Hematopoietic multipotent progenitor cell treated with erythropoietin and hydrocortisone succinate and interleukin-3 and kit ligand, for 4 days (in vitro differentiated cells): ENCODE data around the gene SEC14L3.

Experiments
- DNase-seq: peaks from one replicate; pipeline ENCODE4 v3.0.0-alpha.2; 2015

Gene SEC14L3

DNA sequence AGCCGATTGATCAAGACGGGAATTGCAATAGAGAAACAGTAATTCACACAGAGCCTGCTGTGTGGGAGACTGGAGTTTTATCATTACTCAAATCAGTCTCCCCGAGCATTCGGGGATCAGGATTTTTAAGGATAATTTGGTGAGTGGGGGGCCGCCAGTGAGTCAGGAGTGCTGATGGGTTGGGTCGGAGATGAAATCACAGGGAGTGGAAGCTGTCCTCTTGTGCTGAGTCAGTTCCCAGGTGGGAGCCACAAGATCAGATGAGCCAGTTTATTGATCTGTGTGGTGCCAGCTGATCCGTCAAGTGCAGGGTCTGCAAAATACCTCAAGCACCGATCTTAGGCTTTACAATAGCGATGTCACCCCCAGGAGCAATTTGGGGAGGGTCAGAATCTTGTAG is 30.7 kb downstream of the SEC14L3 start:
- no peak for DNase-seq

DNA sequence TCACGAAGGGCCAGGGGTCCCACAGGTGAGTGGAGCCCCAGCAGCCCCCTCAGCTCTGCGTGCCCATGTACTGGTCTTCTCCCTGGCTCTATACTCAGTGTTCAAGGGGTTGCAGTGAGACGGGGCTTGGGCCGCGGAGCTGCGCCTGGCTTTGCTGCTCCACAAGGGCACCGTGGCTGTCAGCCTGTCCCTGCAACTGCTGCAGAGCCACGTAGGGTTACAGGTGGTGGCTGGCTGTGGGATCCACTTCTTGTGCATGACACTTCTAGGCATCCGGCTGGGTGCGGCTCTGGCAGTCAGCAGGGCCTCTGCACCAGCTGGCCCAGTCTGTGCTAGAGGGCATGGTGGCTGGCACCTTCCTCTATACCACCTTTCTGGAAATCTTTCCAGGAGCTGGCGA is 32.0 kb downstream of the SEC14L3 start:
- no peak for DNase-seq

GRCh38 chr22:30439226-30439625 is 32.6 kb downstream of the SEC14L3 start:
- no peak for DNase-seq

- DNase-seq, result no peak
These were observed 33.3 kb downstream of the SEC14L3 start for GRCh38 chr22:30438559-30438958.

- DNase-seq, result no peak
These were observed 35.6 kb downstream of the SEC14L3 start for GRCh38 chr22:30436196-30436595.

DNA sequence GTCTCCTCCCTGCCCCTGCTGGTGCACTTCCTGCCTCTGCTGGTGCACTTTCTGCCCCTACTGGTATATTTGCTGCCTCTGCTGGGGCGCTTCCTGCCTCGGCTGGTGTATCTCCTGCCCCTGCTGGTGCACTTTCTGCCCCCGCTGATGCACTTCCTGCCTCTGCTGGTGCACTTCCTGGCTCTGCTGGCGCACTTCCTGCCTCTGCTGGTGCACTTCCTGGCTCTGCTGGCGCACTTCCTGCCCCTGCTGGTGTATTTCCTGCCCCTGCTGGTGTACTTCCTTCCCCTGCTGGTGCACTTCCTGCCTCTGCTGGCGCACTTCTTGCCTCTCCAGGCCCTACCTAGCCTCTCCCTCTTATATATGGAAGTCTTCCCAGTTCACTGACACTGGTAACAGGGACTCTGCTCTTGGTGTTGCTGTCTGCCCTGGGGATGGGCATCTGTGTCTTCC is 36.1 kb downstream of the SEC14L3 start:
- DNase-seq, result peak; percentile 57

- no peak for DNase-seq
These were observed 37.0 kb downstream of the SEC14L3 start for GRCh38 chr22:30434843-30435242.

- no peak for DNase-seq
These were observed 38.0 kb downstream of the SEC14L3 start for GRCh38 chr22:30433773-30434172.

DNA sequence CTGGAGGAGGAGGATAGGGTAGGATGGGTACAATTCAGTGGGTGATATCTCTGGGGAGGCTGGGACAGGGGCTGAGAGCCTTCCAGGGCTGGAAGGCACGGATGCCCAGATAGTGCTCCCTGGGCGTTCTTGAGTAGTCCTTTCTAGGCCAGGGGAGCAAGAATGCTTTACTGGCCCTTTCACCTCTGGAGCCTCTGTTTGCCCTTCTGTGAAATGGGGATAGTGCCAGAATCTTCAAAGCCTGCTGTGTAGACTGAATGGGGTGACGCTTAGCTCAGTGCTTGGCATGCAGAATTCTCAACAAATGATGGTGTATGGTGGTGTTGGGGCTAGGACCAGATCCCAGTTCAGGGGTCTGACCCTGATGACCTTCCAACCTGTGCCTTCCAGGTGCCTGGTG is 38.6 kb downstream of the SEC14L3 start:
- no peak for DNase-seq

GRCh38 chr22:30432520-30432919 is 39.3 kb downstream of the SEC14L3 start:
- no peak for DNase-seq

DNA sequence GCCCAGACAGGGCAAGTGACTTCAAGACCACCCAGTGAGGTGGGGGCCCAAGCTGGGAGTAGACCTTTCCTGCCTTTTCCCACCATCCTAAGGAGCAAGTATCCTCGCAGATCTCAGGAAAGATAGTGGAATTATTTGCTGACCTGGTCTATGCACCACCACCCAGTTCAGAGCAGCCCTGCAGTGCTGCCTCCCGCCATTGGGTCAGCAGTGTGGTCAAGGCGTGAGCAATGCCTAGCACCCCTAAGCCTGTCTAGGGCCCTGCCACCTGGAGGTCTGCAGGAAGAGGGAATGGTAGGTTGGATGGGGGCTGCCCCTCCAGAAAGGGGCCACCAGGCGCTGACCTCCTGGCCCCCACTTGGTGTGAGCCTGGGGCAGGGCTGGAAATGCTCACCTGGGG is 39.7 kb downstream of the SEC14L3 start:
- DNase-seq, result no peak

GRCh38 chr22:30430933-30431332 is 40.9 kb downstream of the SEC14L3 start:
- DNase-seq, result no peak

DNA sequence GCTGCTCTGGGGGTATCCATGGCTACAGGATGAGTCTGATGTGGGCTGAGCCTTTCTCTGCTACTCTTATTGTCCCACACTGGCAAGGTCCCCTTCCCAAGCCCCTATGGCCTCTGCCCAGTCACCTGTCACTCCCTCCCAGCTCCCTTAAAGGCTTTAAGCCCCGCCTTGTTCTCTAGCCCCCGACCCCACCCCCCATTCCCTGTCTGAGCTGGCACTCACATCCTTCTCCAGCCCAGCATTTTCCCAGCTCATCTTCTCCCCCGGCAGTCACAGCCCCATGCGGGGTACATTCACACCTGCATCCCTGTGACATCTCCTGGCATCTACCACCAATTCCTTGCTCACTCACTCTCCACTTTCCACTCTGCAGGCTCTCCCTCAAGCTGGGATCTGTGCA is 41.9 kb downstream of the SEC14L3 start:
- no peak for DNase-seq

- no peak for DNase-seq
These were observed 43.9 kb downstream of the SEC14L3 start for GRCh38 chr22:30427871-30428270.

DNA sequence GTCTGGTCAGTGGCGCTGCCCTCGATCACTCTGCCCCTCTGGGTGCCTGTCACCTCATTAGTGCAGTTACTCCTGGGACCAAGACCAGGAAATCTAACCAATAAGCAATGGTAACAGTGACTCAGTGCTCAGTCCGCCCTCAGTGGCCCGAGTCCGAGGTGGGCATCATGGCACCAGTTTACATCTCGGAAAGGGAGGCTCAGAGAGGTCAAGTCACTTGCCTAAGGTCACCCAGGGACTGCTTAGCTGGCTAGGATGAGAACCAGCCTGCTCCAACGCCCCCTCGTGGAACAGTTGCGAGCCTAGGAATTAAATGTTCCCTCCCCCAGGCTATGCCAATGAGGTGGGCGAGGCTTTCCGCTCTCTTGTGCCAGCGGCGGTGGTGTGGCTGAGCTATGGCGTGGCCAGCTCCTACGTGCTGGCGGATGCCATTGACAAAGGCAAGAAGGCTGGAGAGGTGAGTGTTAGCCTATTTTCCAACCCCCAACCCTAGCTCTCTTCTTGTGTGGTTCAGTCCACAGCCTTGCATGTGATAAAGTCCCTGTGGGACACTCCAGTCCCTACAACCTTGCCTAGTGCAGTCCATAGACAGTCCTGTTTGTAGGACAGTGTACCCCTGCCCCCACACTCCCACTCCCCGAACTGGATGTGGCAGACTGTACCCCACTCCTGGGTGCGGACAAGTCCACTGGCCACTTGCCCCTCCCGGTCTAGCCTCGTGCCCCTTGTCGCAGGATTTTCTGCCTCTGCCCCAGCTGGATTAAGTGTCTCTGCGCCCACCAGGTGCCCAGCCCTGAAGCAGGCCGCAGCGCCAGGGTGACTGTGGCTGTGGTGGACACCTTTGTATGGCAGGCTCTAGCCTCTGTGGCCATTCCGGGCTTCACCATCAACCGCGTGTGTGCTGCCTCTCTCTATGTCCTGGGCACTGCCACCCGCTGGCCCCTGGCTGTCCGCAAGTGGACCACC is 45.1 kb downstream of the SEC14L3 start:
- DNase-seq, result peak; percentile 96

DNA sequence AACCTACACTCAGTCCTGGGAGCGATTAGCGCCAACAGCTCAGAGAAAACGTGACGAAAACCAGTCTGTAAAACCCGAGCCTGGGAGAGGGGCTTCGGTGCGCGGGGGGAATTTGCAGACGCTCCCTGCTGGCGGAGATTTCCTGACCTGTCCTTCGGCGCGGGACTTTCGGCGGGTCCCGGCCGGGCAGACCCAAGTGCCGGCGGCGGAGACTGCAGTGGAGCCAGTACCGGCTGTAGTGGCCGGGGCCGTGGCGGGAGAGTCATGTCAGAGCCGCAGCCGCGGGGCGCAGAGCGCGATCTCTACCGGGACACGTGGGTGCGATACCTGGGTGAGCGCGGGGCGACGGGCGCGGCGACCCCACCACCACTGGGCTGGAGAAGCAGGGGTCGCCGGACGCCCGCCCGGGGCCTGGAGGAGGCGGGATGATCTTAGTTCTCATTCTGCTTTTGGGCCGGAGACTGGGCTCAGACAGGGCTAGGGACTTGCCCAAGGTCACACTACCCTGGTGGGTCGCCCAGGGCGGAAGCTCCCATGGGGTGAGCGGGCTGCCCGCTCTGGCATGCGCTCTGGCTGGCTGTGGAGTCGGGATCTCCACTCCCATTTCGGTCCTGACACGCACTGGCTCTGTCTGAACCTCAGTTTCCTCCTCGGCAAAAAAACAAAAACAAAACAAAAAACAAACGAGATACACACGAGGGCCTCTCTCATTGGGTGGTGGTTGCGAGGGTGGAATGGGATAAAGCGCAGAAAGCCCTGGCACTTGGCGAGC is 46.0 kb downstream of the SEC14L3 start, which contains the start of gene MTFP1:
MTFP1 (plus strand) TSS at position 153 of the 772 bp plus-strand sequence; CDS start at position 265, 112 bp downstream.
- peak; percentile 87 for DNase-seq

DNA sequence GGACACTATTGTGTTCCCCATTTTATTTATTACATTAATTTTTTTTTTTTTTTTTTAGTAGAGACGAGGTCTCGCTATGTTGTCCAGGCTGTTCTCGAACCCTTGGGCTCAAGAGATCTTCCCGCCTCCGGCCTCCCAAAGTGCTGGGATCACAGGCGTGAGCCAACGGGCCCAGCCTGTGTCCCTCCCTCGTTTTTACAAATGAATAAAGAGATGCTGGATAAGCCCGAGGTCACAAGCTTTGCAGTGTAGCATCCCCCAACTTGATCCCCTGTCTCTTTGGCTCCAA is 46.5 kb downstream of the SEC14L3 start:
- no peak for DNase-seq

DNA sequence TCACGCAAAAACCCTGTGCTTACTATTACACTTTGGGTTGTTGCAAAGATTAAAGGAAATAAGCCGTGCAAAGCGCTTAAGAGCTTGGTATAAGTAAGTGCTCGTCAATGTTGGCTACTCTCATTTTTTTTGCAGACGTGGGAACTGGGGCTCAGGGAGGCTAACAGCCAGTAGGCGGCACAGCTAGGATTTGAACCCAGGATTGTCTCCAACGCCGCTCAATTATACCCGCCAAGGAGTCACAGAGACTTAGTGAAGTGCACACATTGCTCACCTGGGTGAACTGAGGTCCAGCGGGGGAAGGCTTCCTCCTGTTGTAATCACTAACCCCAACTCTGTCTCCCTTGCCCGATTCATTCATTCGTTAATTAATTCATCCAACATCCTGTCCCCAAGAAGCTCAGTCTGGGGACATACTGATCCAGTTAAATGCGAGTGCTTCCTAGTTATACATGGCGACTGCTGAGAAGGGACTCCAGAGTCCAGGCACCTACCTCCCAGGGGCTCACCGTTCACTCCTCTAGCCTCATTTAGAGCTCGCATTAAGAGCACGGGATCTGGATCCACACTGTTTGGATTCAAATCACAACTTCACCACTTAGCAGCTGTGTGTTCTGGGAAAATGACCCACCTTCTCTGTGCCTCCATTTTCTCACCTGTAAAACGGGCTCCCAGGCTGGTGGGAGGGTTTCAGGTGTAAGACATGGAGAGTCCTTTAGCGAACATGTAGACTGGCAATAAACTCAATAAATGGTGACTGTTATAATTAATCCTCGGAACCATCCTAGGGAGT is 47.1 kb downstream of the SEC14L3 start:
- DNase-seq, result peak; percentile 59

GRCh38 chr22:30423959-30424533 is 47.8 kb downstream of the SEC14L3 start:
- DNase-seq, result peak; percentile 100

- no peak for DNase-seq
These were observed 48.4 kb downstream of the SEC14L3 start for GRCh38 chr22:30423301-30423958.

DNA sequence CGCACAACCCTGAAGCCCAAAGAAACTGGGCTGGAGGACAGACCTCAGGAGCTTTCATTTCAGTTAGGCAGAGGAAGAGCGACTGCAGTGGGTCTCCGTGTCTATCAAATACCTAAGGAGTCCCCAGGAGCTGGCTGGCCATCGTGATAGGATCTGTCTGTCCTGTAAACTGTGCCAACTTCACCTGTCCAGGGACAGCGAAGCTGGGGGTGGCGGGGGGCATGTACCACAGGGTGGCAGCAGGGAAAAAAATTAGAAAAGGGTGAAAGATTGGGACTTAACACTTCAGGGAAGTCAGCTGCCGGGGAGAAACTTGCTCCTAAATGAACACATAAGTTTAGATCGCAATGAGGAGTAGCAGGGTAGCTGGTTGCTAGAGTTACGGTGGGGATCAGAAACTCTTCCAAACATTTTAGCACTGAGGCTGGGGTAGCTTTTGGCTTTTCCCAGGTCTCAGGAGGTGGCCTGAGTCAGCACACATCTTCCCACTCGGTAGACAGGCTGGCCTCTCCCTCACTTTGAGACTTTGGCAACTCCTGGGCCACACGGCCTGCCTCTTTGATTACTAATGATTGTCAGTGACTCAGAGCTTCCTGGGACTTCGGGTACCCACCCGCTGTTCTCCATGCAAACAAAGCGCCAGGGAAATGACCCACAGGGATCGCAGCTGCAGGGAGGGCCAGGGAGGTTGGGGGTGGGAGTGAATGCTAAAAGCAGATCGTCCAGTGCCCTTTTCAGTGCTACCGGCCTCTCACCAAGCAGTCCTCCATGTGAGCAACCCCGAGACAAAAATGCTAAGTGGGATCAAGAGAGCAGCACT is 49.1 kb downstream of the SEC14L3 start:
- peak; percentile 64 for DNase-seq
